NCI-H2196 (cell line): ENCODE data around the gene WDR17.
A peak's percentile ranks its signal among the peaks of the same experiment; 100 is the strongest.

ENCODE experiments used
- DNase-seq: peaks from one replicate; lab custom pipeline; 2025; ENCODE audit not compliant: unreplicated experiment; lab: John Stamatoyannopoulos, UW

The WDR17 gene

DNA sequence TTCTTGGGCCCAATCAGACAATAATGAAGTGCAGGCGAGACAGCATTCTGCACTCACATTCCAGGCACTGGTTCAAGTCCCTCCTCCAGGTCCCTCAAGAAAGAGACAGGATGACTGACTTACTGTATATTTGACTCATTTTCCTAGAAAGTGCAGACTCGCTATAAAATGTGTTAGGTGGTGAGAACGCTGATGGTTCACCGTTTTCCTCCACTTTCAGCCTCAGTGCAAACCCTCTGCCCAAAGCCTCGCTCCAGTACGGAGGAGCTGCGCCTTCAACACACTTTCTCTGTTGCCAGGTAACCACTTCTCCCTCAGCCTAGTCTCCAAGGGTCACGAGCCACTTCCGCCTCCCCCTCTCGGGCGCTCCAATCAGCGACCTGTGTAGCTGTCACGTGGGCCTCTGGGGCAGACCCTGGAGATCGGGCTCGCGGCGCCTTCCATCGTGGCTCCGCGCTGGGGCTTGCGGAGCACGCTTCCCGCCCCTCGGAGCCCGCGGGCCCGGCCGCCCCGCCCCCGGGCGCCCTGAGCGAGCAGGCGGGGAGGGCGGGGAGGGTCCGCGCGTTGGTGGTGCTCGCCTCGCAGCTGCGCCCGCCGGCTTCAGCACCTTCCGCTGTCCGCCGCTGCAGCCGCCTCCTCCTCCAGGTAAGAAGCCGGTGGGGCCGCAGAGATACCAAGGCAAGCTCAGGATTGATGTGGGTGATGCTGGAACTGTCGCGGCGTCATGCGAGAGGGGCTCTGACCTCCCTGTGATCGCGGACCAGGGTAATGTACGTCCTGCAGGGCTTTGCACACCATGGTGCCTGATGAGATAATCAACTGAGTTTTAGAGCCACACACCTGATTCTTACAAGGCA lies at the start of gene WDR17:
WDR17 (plus strand) TSS at position 407 of the 857 bp plus-strand sequence. CDS start 45,740 bp downstream, outside the sequence.
- DNase-seq, result peak; percentile 88

DNA sequence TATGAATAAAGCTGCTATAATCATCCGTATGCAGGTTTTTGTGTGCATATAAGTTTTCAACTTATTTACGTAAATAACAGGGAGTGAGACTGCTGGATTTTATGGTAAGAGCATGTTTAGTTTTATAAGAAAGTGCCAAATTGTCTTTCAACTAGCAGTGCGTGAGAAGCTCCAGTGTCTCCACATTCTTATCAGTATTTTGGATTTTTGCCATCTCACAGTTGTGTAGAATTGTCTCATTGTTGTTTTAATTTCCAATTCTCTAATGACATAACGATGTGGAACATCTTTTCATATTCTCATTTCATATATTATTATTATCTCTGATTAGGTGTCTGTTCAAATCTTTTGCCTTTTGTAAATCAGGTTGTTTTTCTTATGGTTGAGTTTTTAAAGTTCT lies 49.0 kb upstream of the WDR17 start:
- DNase-seq, result no peak

DNA sequence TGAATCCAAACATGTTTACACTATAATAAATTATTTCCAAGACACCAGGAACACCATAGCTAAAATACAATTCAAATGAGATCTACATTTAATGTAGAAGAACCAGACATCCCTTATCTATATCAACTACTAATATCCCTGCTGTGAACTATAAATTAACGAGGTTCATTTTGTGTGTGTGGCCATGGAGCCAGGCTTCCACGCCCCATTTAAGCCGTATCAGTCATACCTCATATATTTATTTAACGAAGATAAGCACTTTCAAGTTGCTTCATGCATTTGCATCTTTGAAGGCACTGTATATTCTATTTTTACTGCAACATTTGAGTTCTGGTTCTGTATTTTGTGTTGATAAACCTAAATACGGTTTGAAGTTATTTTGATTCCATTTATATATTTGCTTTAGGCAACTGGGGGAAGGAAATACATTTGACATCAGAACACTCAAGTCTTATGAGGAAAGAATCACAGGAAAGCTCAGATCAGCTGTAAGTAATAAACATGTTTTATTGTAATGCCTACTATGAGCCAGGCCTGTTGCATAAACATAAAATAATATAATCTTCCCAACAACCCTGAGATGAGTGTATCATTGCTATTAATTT lies 45.1 kb upstream of the WDR17 start:
- no peak for DNase-seq

DNA sequence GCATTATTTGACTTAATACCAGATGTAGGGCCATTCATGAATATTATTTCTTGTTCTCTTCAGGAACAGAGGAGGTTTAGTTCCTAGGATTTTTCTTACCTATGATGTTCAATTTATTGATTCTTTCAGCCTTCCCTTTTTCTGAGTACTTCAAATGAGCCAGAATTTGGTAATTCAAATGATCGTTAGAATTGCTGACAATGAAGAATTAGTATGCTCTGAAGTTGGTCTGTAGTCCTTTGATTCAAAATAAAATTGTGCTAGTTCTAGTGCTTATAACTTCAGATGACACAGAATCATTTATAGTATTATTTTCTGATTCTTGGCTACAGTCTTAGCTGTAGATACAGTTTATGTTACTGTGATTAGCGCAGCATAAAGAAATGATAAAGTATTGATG lies 35.2 kb upstream of the WDR17 start:
- DNase-seq, result no peak

DNA sequence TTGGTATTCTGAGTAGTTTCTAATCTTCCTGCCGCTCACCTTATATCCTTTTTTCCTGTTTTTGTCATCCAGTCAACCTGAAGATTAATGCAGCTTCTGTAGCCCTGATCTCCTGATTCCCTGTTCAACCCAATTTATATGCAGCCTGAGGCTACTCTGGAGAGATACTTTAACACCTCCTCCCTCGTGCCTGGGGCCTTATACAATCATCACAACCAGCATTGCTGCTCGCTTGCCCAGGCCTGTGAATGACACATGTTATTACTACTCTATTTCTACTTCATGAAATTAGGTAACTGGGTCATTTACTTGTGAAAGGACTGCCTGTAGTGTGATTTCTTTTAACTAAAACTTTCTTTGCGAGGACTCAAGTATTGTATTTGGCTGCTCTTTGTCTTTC lies 33.7 kb upstream of the WDR17 start:
- DNase-seq, result no peak

DNA sequence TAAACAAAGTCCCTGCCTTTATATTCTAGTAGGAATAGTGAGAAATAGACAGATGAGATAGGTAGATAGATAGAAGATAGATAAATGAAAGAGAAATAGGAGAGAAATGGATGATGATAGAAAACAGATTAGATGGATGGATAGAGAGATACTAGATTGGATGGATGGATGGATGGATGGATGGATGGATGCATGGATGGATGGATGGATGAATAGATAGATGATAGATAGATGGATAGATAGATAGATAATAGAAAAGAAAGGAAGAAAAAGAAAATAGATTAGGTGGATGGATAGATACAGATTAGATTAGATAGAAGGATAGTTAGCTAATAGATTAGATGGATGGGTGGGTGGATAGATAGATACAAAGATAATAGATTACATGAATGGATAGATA lies 33.2 kb upstream of the WDR17 start:
- no peak for DNase-seq

DNA sequence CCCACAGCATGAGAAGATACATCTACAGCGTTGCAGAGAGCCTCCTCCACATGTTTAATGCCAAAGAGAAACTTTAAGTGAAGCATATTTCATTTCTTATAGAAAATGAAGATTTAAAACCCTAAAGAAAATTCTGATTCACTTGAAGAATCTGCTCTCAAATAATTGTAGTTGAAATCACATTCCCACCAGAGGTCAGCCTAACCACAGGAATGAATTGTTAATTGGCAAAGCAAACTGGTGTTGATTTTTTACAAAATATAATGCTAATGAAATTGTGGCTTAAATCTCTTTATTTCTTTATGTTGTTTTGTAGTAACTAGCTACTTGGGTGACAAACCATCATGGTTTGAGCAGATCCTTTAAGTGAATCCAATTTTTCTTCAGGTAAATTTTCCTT lies 31.1 kb upstream of the WDR17 start:
- peak; percentile 2 for DNase-seq

DNA sequence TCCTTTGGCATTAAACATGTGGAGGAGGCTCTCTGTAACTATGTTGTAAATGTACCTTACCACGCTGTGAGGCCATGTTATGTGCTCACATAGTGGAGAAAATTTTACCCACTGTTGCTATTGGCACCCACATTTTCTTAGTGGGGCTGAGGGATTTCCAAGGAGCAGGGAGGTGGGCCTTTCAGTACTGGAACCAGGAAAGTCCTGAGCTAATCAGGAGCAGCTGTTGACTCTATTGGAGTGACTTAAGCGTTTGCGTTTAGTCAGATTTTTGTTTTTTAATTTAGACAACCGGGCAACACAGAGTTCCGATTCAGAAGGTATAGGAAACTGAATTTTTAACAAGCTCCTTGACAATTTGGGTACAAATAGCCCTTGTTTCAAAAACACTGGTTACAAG lies 30.7 kb upstream of the WDR17 start:
- no peak for DNase-seq

DNA sequence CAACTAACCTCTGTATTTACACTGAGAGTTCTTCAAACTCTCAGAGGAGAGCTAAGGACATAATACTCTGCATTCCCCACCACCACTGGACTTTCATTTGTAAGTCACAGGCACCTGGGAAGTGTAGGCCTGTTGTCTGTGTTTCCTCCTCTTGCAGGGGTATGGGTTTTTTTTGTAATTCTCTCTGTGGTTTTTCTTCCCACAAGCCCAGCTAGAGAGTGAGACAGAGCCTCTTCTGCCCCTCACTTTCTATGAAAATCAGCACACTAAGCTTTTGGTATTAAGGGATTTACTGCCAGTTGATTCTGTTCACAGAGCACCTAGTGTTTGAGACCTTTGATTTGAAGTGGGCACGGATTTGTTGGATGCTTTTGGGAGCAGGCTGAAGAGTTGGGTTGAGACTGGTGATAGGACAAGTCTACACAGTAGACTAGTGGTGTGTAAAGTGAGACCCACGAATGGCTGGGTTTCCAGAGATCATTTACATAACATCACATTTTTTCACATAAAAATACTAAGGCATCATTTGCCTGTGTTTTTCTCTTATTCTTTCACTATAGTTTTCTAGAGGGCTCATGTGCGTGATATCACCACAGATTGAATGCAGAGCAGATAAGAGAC lies 28.9 kb upstream of the WDR17 start:
- no peak for DNase-seq

DNA sequence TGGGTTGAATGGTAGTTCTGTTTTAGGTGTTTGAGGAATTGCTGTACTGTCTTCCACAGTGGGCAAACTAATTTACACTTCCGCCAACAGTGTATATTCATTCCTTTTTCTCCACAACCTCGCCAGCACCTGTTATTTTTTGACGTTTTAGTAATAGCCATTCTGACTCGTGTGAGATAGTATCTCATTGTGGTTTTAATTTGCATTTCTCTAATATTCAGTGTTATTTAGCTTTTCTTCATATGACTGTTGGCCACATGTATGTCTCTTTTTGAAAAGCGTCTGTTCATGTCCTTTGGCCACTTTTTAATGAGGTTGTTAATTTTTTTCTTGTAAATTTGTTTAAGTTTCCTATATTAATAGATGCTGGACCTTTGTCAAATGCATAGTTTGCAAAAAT lies 26.9 kb upstream of the WDR17 start:
- DNase-seq, result no peak

DNA sequence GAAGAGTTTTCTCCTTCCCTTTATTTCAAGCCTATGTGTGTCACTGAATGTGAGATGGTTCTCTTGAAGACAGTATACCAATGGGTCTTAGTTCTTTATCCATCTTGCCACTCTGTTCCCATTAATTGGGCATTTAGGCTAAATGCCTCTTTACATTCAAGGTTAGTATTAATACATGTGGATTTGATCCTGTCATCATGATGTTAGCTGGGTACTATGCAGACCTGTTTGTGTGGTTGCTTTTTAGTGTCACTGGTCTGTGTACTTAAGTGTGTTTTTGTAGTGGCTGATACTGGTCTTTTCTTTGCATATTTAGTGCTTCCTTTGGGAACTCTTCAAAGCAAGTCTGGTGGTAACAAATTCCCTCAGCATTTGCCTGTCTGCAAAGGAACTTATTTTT lies 23.4 kb upstream of the WDR17 start:
- DNase-seq, result no peak

DNA sequence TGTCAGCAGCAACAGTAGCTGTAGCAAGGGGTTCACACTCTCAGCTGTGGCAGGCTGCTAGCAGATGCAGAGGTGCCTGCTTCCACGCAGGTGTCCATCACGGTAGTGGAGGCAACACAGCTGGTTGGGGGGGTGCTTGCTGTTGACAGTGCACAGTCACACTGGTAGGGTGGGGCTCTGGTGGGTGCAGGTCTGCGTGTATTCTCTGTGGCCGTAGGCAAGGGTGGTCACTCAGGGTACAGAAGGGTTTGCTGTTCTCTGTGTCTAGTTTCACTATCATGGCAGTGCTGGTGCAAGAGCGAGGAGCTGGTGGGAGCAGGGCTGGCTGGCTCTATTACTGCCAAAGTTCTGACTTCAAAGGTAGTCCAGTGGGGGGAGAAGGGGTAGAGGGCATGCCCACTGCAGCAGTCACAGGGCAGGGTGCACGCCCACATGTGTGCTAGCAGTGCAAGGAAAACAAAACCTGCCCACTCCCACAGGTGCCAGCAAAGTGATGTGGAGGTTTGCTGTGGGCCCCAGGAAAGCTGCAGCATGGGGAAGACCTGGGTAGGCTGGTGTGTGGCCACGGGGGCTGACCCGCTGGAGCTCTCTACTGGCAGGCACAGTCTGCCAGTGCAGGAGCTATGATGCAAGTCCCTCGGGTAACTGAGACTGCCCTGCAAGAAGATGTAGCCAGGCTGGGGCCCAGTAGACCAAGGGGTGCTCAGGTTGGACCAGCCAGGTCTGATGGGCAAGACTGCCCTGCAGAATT lies 21.6 kb upstream of the WDR17 start:
- DNase-seq, result no peak

DNA sequence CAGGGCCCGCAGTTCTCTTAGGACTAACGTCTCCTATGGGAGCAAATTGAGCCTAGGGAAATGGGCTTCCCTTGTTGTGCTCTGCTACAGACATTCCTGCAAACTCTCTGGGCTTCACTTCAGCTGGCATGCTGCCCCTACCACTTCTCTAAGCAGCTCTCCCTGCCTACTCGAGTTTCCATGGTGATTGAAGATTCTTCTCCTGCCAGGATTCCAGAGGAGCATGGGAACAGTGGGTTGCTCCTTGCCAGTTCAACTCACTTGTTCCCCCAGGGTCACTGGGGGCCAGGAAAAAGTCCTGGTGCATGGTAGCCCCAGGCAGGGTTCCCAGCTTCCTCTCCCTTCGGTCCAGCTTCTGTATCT lies 21.1 kb upstream of the WDR17 start:
- DNase-seq, result no peak

DNA sequence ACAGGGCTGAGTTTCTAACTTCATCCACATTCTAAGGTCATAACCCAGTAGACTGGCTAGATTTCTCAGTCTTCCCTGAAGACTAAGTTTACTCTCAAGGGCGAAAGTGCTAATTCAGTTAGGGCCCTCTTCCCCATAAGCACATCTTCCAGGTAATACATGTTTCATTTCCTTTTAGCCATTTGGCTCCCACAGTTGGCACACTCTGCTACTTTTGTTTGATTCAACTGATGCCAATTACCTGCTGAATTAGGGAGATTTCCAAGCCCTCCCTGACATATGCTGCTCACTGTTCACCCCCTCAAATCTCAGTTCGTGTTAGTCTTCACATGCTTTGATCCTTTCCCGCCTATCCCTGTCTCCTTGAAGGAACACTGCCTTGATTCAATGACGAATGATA lies 17.0 kb upstream of the WDR17 start:
- DNase-seq, result no peak

DNA sequence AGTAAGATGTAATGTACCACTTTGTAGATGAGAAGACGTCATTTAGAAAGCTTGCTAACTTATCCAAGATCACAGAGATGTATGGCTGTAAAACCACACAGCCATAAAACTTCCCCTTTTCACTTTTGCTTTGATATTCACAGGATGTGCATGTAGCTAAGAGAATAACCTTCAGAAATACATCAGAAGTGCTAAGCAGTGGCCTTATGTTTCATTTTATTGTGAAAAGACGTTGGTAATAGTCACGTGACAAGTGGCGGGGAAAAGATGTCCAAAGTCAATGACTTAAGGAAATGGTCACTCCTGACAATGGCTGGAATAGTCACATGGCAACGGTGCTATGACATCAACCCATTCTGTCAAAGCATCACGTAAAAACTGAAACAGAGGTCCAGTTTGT lies 12.9 kb upstream of the WDR17 start:
- no peak for DNase-seq

DNA sequence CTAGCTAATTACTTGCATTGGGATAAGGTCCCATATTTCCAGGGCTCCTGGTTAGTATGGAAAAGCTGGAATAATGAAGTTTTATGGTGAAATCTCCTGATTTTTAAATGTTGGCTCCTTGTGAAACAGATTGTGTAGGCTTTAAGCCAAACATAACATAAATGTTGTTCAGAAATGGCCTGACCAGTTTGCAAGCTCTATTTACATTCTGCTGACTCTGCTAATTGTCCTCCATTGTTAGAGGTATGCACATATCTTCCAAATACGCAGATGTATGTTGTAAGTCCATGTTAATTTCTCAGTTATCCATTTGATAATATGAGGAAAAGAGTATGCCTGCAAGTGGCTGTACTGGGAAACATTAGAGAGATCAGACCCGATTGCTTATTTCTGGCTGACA lies 11.9 kb upstream of the WDR17 start:
- DNase-seq, result no peak

DNA sequence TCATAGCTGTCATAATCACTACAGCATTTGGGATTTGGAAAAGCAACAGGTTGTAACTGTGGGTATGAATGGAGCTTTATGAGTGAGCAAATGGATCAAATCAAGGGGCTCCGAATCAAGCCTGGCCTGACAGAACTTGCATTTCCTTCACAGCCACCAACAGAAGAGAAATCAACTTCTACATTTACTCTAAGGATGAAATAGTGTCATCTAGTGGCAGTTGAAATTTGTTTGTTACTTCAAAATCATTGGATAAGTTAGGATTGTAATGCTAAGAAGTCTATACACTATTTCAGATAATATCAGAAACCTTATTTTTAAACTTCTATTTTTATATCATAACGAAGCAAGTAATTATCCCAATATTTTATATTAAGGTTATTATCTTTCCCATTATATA lies 10.7 kb upstream of the WDR17 start:
- no peak for DNase-seq

DNA sequence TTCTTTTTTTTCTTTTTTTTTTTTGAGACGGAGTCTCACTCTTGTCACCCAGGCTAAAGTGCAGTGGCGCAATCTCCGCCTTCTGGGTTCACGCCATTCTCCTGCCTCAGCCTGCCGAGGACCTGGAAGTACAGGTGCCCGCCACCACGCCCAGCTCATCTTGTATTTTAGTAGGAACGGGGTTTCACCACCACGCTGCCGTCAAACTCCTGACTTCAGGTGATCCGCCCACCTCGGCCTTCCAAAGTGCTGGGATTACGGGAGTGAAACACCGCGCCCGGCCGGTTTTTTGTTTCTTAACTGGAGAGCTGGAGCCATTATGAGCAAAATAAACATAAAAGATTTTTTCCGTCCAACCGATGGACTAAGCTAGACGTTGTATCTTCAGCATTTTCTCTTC lies 1.9 kb upstream of the WDR17 start:
- DNase-seq, result no peak

DNA sequence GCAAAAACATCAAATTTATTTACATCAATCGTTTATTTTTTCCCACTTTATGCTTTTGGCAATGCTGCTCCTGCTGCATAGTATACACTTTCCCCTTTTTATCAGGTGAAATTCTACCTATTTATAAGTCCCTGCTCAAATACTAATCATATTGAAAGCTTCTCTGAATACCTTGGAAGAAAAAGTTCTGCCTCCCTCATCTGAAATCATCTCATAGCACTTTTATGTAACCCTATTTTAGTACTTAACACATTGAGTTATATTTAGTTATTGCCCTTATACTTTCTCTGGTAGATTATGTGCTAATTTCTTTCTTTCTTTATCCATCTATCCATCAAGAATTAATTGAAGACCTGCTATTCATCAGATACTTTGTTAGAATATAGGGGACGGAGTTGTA lies 1.1 kb upstream of the WDR17 start:
- DNase-seq, result no peak

DNA sequence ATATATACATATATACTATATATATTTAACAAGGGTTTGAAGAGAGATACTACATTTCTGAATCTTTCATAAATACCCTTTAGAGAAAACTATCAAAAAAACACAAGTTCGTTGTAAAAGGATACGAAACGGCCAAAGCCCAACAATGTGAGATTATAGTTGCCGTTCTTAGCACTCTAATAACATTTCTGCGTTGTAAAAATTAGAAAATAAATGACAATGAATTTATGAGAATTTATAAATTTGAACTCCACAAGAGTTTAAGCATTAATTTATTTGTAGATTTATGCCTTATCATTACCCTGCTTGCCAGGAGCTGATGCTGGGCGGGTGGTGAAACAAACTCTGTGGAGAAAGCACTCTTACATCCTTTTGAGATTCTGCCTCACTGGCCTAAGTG lies 1.1 kb downstream of the WDR17 start:
- no peak for DNase-seq

DNA sequence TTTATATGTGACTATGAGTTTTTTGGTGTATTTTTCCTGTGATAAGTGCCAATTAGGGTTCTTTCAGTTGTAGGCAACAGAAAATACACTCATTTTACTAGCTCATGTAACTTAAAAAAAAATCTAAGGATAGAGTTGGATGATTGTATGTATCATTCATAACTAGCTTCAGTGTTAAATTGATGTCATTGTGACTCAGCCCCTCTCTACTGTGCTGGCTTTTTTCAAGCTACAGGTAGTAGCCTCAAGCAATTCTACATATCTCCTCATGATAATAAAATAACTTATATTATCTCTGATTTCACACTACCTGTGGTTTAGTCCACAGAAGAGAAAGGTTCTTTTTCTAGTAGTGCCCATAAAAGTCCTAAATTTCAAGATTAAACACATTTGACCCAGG lies 11.9 kb downstream of the WDR17 start:
- no peak for DNase-seq

DNA sequence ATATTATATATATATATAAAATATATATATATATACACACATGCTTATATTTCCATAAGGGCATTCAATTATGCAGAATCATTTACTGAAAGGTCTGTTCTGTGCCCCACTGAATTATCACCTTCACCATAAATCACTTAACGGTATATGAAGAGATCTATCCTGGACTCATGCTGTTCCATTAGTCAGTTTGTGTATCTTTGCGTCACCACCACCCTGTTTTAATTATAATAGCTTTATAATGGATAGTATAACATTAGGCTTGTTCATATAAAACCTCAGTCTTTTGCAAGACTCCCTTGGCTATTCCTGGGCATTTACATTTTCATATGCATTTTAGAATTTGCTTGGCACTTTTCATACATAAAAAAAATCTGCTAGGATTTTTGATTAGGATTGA lies 19.1 kb downstream of the WDR17 start:
- no peak for DNase-seq
